Transverse colon (tissue), 4 donors: ENCODE data around the gene IER5L. TPM values are rescaled to one million over a fixed set of nuclear protein-coding genes. Genes with fewer than 3 reads are reported as not detected.
"Not testable (repeated sequence)": the region's sequence is repeated elsewhere in the genome, so short reads cannot be mapped to it uniquely, and the experiment has no call there.

Source experiments
- DNase-seq: peaks from one replicate; pipeline ENCODE4 v3.0.0-alpha.2; 2019
- H3K27ac ChIP-seq, 4 donors: fragments of 200-600 bp; sonication (generic); 2 replicates each; pipeline ENCODE4 v1.5.1; 2016 to 2018; ENCODE audit warnings: inconsistent platforms in 4 of 4
- H3K27me3 ChIP-seq: fragments of 200-600 bp; sonication (generic); 2 replicates; pipeline ENCODE4 v1.5.1; 2017; ENCODE audit warnings: inconsistent platforms
- H3K36me3 ChIP-seq, 4 donors: fragments of 200-600 bp; sonication (generic); 2 replicates each; pipeline ENCODE4 v1.5.1; 2017 to 2019; ENCODE audit warnings: inconsistent platforms in 4 of 4
- H3K4me1 ChIP-seq, 4 donors: fragments of 200-600 bp; sonication (generic); 2 replicates each; pipeline ENCODE4 v1.5.1; 2017 to 2020; ENCODE audit warnings: inconsistent platforms in 4 of 4
- H3K4me3 ChIP-seq, 4 donors: fragments of 200-600 bp; sonication (generic); 1 replicate in 1 of 4; 2 replicates in 3 of 4; pipeline versions ENCODE4 v1.5.1 to v1.6.1; 2017 to 2019; ENCODE audit warnings: inconsistent platforms in 4 of 4
- H3K9me3 ChIP-seq, 2 donors: fragments of 200-600 bp; sonication (generic); 2 replicates each; pipeline ENCODE4 v1.5.1; 2017 to 2019; ENCODE audit warnings: inconsistent platforms in 2 of 2
- CTCF ChIP-seq, 5 experiments: fragments of 200-600 bp in 3 of 5; fragments of 450-650 bp in 2 of 5; sonication (generic) in 3 of 5; IDR thresholded peaks; 1 replicate in 2 of 5; 2 replicates in 3 of 5; pipeline ENCODE4 v1.5.1; 2016 to 2017; ENCODE audit warnings: antibody characterized with exemption in 5 of 5, inconsistent platforms in 3 of 5, mild to moderate bottlenecking in 2 of 5, moderate library complexity in 1 of 5
- EP300 ChIP-seq: sonication (generic); formaldehyde crosslinking; IDR thresholded peaks from one replicate; pipeline ENCODE4 v1.6.1; 2017; ENCODE audit warnings: antibody characterized with exemption, low read depth
- POLR2A ChIP-seq: fragments of 450-650 bp; IDR thresholded peaks from one replicate; pipeline ENCODE4 v1.6.1; 2016; ENCODE audit warnings: antibody characterized with exemption, mild to moderate bottlenecking, moderate library complexity
- POLR2AphosphoS5 ChIP-seq, 3 donors: sonication (generic); formaldehyde crosslinking; IDR thresholded peaks; one replicate each; pipeline ENCODE4 v1.6.1; 2016; ENCODE audit warnings: antibody characterized with exemption in 3 of 3
- WGBS, 2 donors: methylation state at CpG; one replicate each; pipeline ENCODE4 v1.1.5; 2018; ENCODE audit warnings: low coverage in 1 of 2; 5-methylcytosine and 5-hydroxymethylcytosine counted together
- in situ Hi-C, 4 donors: fragments of 200-750 bp; cut with MboI; loops; one replicate each; pipeline versions ENCODE4 v1.15.0 to v1.15.1; 2017; ENCODE audit warnings: low sequenced_read_pairs in 3 of 4, low pct_ligation_motif_present in 1 of 4, low pct_unique_long_range_greater_than_20kb in 1 of 4
- intact Hi-C: fragments of 100-400 bp; cut with DNase I; formaldehyde crosslinking; loops from one replicate; pipeline ENCODE4 v1.15.1; 2023; ENCODE audit warnings: low total_unique reads
- total RNA-seq, 4 donors: library from RNA; depleted of rRNA; stranded (reverse); fragments of >200 nt; gene quantifications; one replicate each; pipeline ENCODE4 v1.1.0, GENCODE V29; 2016

The IER5L gene
- total RNA-seq, 4 donors from 2014 or later = 1.8 to 6.5 (median 5.2) TPM

- in situ Hi-C loops = no loop called here
- TF ChIP-seq CTCF (IDR thresholded peaks at IDR 0.05) (no peak), POLR2AphosphoS5 (IDR thresholded peaks at IDR 0.05) (no peak), POLR2A (no peak), EP300 (no peak)
- WGBS, 2 donors = 42% methylated on average over 8 of the region's 8 CpGs; no CpG with 5 or more reads in 1 of the 2 donors
Observed at GRCh38 chr9:129197978-129198318, 19.9 kb upstream of the IER5L start.

DNA sequence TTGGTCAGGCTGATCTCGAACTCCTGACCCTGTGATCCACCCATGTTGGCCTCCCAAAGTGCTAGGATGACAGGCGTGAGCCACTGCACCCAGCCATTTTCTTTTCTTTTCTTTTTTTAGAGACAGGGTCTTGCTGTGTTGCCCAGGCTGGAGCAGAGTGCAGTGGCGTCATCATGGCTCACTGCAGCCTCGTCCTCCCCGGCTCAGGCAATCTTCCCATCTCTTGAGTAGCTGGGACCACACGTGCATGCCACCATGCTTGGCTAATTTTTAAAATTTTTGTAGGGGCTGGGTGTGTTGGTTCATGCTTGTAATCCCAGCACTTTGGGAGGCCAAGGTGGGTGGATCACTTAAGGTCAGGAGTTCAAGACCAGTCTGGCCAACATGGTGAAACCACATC lies 19.0 kb upstream of the IER5L start:
- in situ Hi-C loops = not testable (repeated sequence)
- WGBS, 2 donors = 71 to 90% methylated on average over 1 to 6 of the region's 6 CpGs

More at GRCh38 chr9:129197978-129198318, 19.9 kb upstream of the IER5L start:
- intact Hi-C loops = no loop called here
- Histone ChIP-seq H3K36me3 (no peaks in the 10 kb centered on the region), H3K9me3 (no peaks in the 10 kb centered on the region), H3K4me1 (peaks cover 0 to 5% (median 0%) of the 10 kb centered on the region in 4 donors), H3K27me3 (peaks cover 10% of the 10 kb centered on the region), H3K27ac (peak overlapping the region; percentile 62 to 67 (median 66)), H3K4me3 (no peak overlapping the region)
- no peak for DNase-seq

GRCh38 chr9:129195606-129196005 lies 17.5 kb upstream of the IER5L start:
- H3K27ac ChIP-seq = no peak overlapping the region
- no peaks in the 10 kb centered on the region for H3K36me3 ChIP-seq
- no peaks in the 10 kb centered on the region for H3K4me1 ChIP-seq
- TF ChIP-seq POLR2A = no peak
- no peak for TF ChIP-seq POLR2AphosphoS5 (IDR thresholded peaks at IDR 0.05)
- no peak for TF ChIP-seq CTCF (IDR thresholded peaks at IDR 0.05)
- no peak for TF ChIP-seq EP300
- H3K4me3 ChIP-seq = no peak overlapping the region
- DNase-seq = no peak
- intact Hi-C loops (no loop called here), in situ Hi-C loops (no loop called here)
- 91% methylated on average over 10 of the region's 10 CpGs; no CpG with 5 or more reads in 1 of the 2 donors for WGBS, 2 donors
- H3K27me3 ChIP-seq = peaks cover 10% of the 10 kb centered on the region
- no peaks in the 10 kb centered on the region for H3K9me3 ChIP-seq

More for the DNA sequence above, 19.0 kb upstream of the IER5L start:
- H3K4me1 ChIP-seq, H3K36me3 ChIP-seq, H3K27ac ChIP-seq, H3K9me3 ChIP-seq, DNase-seq, H3K4me3 ChIP-seq, intact Hi-C loops: not testable (repeated sequence)
- peaks cover 10% of the 10 kb centered on the region for H3K27me3 ChIP-seq

- in situ Hi-C loops = no loop called here
- H3K27ac ChIP-seq = no peak overlapping the region
- H3K4me3 ChIP-seq = no peak overlapping the region
- no peaks in the 10 kb centered on the region for H3K4me1 ChIP-seq
- 60% methylated on average over 3 of the region's 3 CpGs; no CpG with 5 or more reads in 1 of the 2 donors for WGBS, 2 donors
- H3K36me3 ChIP-seq = no peaks in the 10 kb centered on the region
- TF ChIP-seq POLR2AphosphoS5 (IDR thresholded peaks at IDR 0.05) (no peak), CTCF (IDR thresholded peaks at IDR 0.05) (no peak), EP300 (no peak), POLR2A (no peak)
- intact Hi-C loops = no loop called here
- H3K27me3 ChIP-seq = peaks cover 10% of the 10 kb centered on the region
- no peaks in the 10 kb centered on the region for H3K9me3 ChIP-seq
- no peak for DNase-seq
Observed at GRCh38 chr9:129194221-129194620, 16.2 kb upstream of the IER5L start.

- no peak for DNase-seq
- Histone ChIP-seq H3K4me1 (no peaks in the 10 kb centered on the region), H3K27me3 (peaks cover 10% of the 10 kb centered on the region), H3K9me3 (no peaks in the 10 kb centered on the region), H3K36me3 (no peaks in the 10 kb centered on the region), H3K27ac (no peak overlapping the region), H3K4me3 (no peak overlapping the region)
- intact Hi-C loops = no loop called here
- TF ChIP-seq POLR2AphosphoS5 (IDR thresholded peaks at IDR 0.05) = no peak
- no peak for TF ChIP-seq CTCF (IDR thresholded peaks at IDR 0.05)
- TF ChIP-seq EP300 = no peak
- no peak for TF ChIP-seq POLR2A
- WGBS, 2 donors = 78% methylated on average over 7 of the region's 7 CpGs; no CpG with 5 or more reads in 1 of the 2 donors
- in situ Hi-C loops = no loop called here
Observed at GRCh38 chr9:129193655-129194054, 15.6 kb upstream of the IER5L start.
